IPS-20b (cell line): Measurements from ENCODE around the gene TM9SF2.
A peak's percentile ranks its signal among the peaks of the same experiment; 100 is the strongest.
"Not testable (repeated sequence)": the region's sequence is repeated elsewhere in the genome, so short reads cannot be mapped to it uniquely, and the experiment has no call there.

ENCODE experiments used
- H3K27ac ChIP-seq: one replicate; pipeline ENCODE4 v1.5.1; 2013; ENCODE audit warnings: low read length
- H3K27me3 ChIP-seq: 2 replicates; pipeline ENCODE4 v1.6.1; 2013; ENCODE audit warnings: mild to moderate bottlenecking, low read length, inconsistent platforms; ENCODE audit not compliant: insufficient read depth
- H3K36me3 ChIP-seq: 2 replicates; pipeline ENCODE4 v1.6.1; 2013; ENCODE audit warnings: low read depth, mild to moderate bottlenecking, inconsistent platforms, low read length, moderate library complexity; ENCODE audit not compliant: insufficient read depth
- H3K4me1 ChIP-seq: 2 replicates; pipeline ENCODE4 v1.6.1; 2013; ENCODE audit warnings: mild to moderate bottlenecking, control low read depth, inconsistent platforms, low read length, moderate library complexity; ENCODE audit not compliant: insufficient read depth
- H3K4me3 ChIP-seq: 2 replicates; pipeline ENCODE4 v1.5.1; 2013; ENCODE audit warnings: mild to moderate bottlenecking, low read length, inconsistent platforms
- H3K9ac ChIP-seq: 2 replicates; pipeline ENCODE4 v1.6.1; 2013; ENCODE audit warnings: low read depth, mild to moderate bottlenecking, inconsistent platforms, low read length, moderate library complexity
- H3K9me3 ChIP-seq: 2 replicates; pipeline ENCODE4 v1.6.1; 2013; ENCODE audit warnings: mild to moderate bottlenecking, low read depth, low read length, inconsistent platforms; ENCODE audit not compliant: insufficient read depth

TM9SF2 gene

GRCh38 chr13:99501184-99501847 lies at the start of gene TM9SF2:
TSS of gene TM9SF2 (plus strand) at chr13:99501472. CDS start at chr13:99501607, 135 bp downstream.
- Histone ChIP-seq H3K27me3 (no peaks in the 10 kb centered on the region), H3K4me1 (peaks cover 11% of the 10 kb centered on the region; the same call in 1 of the 2 replicates), H3K27ac (peak within 1 kb of the TSS; percentile 63), H3K4me3 (peak within 1 kb of the TSS; percentile 86), H3K9me3 (no peaks in the 10 kb centered on the region), H3K9ac (peak within 1 kb of the TSS; percentile 92), H3K36me3 (no peaks in the 10 kb centered on the region)

GRCh38 chr13:99454518-99455183 lies 46.6 kb upstream of the TM9SF2 start:
- H3K27ac ChIP-seq: no peak overlapping the region
- no peak overlapping the region for H3K4me3 ChIP-seq
- no peak overlapping the region for H3K9ac ChIP-seq
- no peaks in the 10 kb centered on the region for H3K36me3 ChIP-seq
- no peaks in the 10 kb centered on the region for H3K27me3 ChIP-seq
- no peaks in the 10 kb centered on the region for H3K4me1 ChIP-seq
- no peaks in the 10 kb centered on the region for H3K9me3 ChIP-seq

- Histone ChIP-seq H3K27ac (no peak overlapping the region), H3K4me3 (no peak overlapping the region), H3K27me3 (no peaks in the 10 kb centered on the region), H3K9me3 (no peaks in the 10 kb centered on the region), H3K4me1 (no peaks in the 10 kb centered on the region), H3K9ac (no peak overlapping the region), H3K36me3 (no peaks in the 10 kb centered on the region)
Measured at GRCh38 chr13:99459099-99459850, 42.0 kb upstream of the TM9SF2 start.

- not testable (repeated sequence) for H3K27ac ChIP-seq, H3K9ac ChIP-seq, H3K4me1 ChIP-seq, H3K4me3 ChIP-seq, H3K27me3 ChIP-seq, H3K9me3 ChIP-seq, H3K36me3 ChIP-seq
Measured at GRCh38 chr13:99460802-99461201, 40.5 kb upstream of the TM9SF2 start.

GRCh38 chr13:99463646-99464397 lies 37.5 kb upstream of the TM9SF2 start:
- H3K9ac ChIP-seq: no peak overlapping the region
- H3K36me3 ChIP-seq: no peaks in the 10 kb centered on the region
- no peaks in the 10 kb centered on the region for H3K9me3 ChIP-seq
- no peaks in the 10 kb centered on the region for H3K4me1 ChIP-seq
- no peak overlapping the region for H3K27ac ChIP-seq
- H3K27me3 ChIP-seq: no peaks in the 10 kb centered on the region
- no peak overlapping the region for H3K4me3 ChIP-seq

GRCh38 chr13:99464441-99464949 lies 36.8 kb upstream of the TM9SF2 start:
- H3K27ac ChIP-seq: no peak overlapping the region

GRCh38 chr13:99465454-99465853 lies 35.8 kb upstream of the TM9SF2 start:
- Histone ChIP-seq H3K36me3 (no peaks in the 10 kb centered on the region), H3K9me3 (no peaks in the 10 kb centered on the region), H3K4me3 (no peak overlapping the region), H3K27ac (no peak overlapping the region), H3K4me1 (peaks cover 3% of the 10 kb centered on the region; the same call in 1 of the 2 replicates), H3K27me3 (no peaks in the 10 kb centered on the region), H3K9ac (no peak overlapping the region)

More at GRCh38 chr13:99464441-99464949, 36.8 kb upstream of the TM9SF2 start:
- H3K4me3 ChIP-seq: no peak overlapping the region
- no peak overlapping the region for H3K9ac ChIP-seq
- H3K36me3 ChIP-seq: no peaks in the 10 kb centered on the region
- peaks cover 3% of the 10 kb centered on the region; the same call in 1 of the 2 replicates for H3K4me1 ChIP-seq
- H3K27me3 ChIP-seq: no peaks in the 10 kb centered on the region
- H3K9me3 ChIP-seq: no peaks in the 10 kb centered on the region

- Histone ChIP-seq H3K4me3 (no peak overlapping the region), H3K36me3 (no peaks in the 10 kb centered on the region), H3K27ac (no peak overlapping the region), H3K9me3 (no peaks in the 10 kb centered on the region), H3K4me1 (peaks cover 3% of the 10 kb centered on the region; the same call in 1 of the 2 replicates), H3K9ac (no peak overlapping the region), H3K27me3 (no peaks in the 10 kb centered on the region)
Measured at GRCh38 chr13:99467764-99468163, 33.5 kb upstream of the TM9SF2 start.

- peaks cover 3% of the 10 kb centered on the region; the same call in 1 of the 2 replicates for H3K4me1 ChIP-seq
- no peak overlapping the region for H3K4me3 ChIP-seq
- no peaks in the 10 kb centered on the region for H3K36me3 ChIP-seq
- H3K27me3 ChIP-seq: no peaks in the 10 kb centered on the region
- no peaks in the 10 kb centered on the region for H3K9me3 ChIP-seq
- H3K27ac ChIP-seq: no peak overlapping the region
- no peak overlapping the region for H3K9ac ChIP-seq
Measured at GRCh38 chr13:99469041-99469440, 32.2 kb upstream of the TM9SF2 start.

- peaks cover 3% of the 10 kb centered on the region; the same call in 1 of the 2 replicates for H3K4me1 ChIP-seq
- H3K9me3 ChIP-seq: no peaks in the 10 kb centered on the region
- H3K4me3 ChIP-seq: no peak overlapping the region
- H3K9ac ChIP-seq: no peak overlapping the region
- no peak overlapping the region for H3K27ac ChIP-seq
- H3K36me3 ChIP-seq: no peaks in the 10 kb centered on the region
- no peaks in the 10 kb centered on the region for H3K27me3 ChIP-seq
Measured at GRCh38 chr13:99470027-99470426, 31.2 kb upstream of the TM9SF2 start.
